RCC 7860 (cell line): ENCODE measurements around the gene C1orf21.

Source experiments
- DNase-seq: peaks from one replicate; pipeline ENCODE4 v3.0.0-alpha.2; 2015; ENCODE audit warnings: low spot score
- FAIRE-seq: peaks from 2 replicates; lab custom pipeline; 2012; peaks lifted over from hg19 to GRCh38; lab: Jason Lieb, UNC

The C1orf21 gene

DNA sequence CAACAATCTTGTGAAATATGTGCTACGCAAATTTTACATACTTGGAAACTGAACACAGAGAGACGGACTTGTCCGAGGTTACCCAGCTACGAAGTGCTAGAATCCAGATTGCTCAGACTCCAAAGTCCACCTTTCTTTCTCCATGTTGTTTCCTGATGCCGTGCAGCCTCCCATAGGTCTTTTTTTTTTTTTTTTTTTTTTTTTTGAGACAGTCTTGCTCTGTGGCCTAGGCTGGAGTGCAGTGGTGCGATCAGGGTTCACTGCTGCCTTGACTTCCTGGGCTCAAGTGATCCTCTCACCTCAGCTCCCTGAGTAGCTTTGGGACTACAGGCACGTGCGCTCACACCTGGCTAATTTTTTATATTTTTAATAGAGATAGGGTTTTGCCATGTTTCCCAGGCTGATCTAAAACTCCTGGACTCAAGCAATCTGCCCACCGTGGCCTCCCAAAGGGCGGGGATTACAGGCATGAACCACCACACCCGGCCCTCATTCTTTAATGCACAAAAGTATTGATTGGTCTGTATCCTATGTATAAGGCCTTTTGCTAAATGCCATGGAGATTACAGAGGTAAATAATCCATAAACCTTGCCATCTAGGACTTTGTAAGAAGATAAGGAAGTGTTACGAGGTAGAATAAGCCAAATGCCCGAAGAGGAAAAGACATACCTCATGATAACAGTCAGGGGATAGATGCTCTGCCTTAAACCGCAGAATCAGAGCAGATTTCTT, 92.8 kb downstream of the C1orf21 start:
- no peak for FAIRE-seq
- DNase-seq, result no peak

DNA sequence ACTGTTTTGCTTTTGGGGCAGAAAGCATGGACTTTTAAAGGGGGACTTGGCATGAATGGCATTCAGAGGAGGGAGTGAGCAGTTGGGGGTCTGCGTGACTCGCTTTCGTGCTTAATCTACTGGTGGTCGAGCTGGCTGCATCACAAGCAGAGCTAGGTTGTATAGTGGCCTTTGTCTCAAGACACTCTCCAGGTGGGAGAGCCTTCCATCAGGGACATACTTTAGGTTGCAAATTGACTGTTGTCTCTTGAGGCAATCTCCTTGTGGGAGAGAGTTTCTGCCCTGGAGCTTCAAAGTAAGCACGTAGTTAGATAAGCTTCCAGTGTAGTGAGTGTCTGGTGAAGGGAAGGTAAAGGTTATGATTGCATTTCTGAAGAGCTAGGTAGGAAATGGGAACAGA, 93.9 kb downstream of the C1orf21 start:
- FAIRE-seq, result no peak
- no peak for DNase-seq

DNA sequence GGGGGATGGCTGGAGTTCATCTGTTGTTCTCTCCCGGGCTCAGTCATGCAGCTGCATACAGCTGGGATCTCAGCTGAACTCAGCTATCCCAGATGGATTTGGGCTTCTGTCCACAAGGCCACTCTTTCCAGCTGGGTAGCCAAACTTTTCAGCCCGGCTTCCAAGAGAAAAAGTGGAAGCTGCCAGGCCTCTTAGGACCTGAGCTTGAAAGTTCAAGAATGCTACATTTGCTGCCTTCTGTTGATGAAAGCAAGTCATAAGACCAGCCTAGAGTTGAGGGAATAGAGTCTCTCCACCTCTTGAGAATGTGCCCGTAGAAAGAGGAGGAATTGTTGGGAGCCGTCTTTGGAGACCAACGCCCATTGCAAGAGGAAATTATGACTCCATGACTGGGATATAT, 95.3 kb downstream of the C1orf21 start:
- no peak for DNase-seq
- FAIRE-seq, result no peak

DNA sequence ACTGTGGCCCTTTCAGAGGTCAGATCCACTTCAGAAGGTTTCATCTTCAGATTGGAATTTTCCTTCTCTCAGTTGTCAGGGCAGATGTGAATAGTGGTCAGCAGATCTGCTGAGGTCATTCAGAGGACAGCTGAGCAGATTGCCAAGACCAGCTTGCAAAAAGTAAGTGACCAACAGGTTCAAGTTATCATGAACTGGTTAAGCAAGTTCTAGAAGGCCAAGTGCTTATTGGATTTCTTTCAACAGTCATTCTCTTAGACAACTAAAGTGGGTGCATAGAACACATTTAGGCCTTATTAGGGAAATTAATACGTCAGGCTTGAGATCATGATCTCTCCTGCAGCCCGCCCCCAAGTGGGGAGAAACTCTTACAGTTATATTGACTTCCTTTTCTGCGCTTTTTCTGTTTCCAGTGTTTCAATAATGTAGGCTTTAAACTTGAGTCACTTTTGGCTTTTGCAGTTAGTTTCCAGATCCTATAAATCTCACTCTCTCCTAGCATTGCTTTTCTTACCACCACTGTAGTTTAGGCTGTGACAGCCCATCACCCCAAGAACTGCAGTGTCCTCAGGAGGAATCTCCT, 96.4 kb downstream of the C1orf21 start:
- DNase-seq, result no peak
- FAIRE-seq, result no peak

DNA sequence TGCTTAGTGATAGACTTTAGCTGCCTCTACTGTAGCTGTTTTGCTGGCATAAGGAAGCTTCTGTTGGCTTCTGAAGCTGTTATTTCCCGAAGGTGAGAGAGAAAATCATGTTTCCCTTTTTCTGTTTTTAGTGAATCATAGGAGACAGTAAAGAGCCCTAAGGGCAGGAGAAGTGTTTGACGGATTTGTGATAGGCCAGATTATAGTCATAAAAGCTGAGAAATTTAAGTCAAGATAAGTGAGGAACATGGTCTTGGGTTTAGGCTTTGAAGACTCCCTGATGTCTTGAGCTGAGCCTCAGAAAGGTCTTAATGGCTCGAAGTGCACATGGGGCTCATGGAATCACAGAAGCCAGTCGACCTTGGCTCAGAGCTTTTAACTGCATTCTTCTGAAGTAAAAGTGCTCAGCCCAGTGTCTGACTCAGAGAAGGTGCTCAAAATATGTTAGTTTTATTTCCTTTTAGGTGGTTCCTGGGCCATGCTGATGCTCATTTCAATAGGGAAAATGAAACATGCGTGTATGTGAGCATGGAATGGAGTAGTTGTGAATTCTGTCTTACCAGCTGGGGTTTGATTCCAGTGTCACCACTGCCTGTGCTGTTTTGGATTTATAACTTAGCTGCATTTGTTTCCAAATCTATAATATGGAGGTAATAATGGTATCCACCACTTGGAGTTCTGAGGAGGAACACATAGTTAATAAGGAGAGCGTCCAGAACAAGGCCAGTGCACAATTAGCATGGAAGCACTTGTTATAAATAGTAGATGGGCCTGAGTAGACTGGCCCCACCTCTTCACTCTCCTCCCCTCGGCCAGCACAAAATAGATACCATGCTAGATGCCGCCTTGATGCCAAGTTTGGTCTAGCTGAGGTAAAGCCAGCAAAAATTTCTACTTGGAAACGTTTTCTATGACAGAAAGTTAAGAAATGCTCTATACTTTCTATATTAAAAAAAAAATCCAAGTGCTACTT, 99.2 kb downstream of the C1orf21 start:
- DNase-seq (no peak), FAIRE-seq (no peak)

DNA sequence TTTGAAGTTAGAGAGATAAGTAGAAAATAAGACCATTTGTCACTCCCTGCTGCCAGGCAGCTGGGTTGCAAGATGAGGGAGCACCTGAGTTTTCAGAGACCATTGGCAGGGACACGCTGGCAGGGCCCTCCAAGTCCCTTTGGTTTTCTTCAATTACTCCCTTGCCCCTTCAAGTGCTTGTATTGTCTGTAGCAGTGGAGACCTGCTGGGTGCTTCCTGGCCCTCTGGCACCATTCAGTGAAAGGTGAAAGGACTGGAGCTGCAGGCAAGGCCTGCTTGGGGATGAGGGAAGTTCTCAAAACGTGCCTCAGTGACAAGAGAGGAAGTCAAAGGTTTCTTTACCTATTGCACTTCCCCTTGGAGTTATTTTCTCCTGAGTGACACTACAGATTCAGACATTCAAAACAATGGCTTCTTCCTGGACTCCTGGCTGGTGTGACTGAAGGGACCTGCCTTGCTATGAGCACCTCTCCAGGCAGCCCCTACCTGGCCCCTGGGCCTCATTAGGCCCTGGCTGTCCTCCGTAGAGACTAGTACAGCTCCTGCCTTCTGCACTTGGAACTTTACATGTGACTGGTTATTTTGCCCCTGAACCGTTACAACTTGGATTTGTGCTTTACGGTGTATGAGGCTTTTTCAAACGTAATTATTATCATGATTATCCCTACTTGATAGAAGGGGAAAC, 100.1 kb downstream of the C1orf21 start:
- no peak for FAIRE-seq
- DNase-seq, result no peak

DNA sequence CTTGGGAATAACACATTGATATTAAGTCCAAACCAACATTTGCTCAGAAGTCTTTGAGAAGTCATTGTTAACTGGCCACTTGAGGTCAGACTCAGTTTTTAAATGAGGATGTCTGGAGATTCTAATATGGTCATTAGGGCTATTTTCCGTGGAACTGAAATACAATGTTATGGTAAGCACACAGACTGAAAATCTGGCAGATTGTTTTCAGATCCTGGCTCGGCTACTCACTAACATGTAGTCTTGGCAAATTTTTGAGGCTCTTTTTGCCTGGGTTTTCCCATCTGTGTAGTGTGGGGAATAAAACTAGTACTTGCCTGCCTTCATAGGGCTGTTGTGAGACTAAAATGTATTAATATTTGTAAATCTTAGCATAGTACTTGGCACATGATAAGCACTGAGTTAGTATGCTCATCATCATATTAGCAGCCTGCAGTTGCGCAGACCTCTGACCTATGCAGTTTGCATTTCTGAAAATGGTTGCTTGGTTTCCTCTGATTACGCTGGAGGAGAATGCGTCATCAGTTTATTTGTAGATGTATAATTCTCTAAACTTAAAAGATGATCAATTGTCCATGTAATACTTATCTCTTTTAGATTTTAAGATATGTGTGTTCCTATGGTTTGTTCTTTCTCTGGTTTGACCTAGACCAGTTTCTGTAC, 100.8 kb downstream of the C1orf21 start:
- DNase-seq (no peak), FAIRE-seq (no peak)

DNA sequence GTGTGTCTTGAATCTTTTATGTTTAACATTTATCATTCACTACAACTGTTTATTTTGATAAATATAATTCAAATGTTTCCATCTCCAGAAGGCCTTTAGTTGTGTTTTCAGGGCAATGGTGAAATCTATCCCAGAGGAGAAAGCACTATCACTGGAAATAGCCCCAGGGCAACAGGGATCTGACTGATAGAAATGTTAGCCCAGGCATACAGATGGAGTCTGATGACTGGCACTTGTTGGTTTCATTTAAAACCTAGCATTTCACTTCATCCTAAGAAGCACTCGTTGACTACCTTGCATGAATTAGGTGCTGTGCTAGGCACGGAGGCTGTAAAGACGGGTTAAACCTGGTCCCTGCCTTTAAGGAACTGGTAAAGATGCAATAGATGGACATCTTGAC, 103.1 kb downstream of the C1orf21 start:
- no peak for FAIRE-seq

DNA sequence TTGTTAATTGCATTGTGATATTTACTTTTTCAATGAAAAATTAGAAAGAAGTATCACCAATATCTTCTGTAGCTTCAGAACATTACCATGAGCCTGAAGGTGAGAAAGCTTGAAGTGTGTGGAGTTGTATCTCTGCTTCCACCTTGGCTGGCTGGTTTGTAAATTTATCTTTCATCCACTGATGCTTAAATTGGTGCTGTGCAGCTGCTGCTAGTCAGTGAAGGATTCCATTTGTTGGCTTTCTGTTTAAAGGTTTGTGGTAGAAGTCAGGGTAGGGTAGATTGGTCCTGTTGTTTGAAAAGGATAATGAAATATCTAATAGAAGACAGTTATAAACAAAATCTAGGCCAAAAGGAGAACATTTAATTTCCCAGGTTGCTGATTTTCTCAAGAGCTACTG, 105.7 kb downstream of the C1orf21 start:
- no peak for DNase-seq
- FAIRE-seq, result no peak

More for the DNA sequence above, 103.1 kb downstream of the C1orf21 start:
- DNase-seq, result no peak

DNA sequence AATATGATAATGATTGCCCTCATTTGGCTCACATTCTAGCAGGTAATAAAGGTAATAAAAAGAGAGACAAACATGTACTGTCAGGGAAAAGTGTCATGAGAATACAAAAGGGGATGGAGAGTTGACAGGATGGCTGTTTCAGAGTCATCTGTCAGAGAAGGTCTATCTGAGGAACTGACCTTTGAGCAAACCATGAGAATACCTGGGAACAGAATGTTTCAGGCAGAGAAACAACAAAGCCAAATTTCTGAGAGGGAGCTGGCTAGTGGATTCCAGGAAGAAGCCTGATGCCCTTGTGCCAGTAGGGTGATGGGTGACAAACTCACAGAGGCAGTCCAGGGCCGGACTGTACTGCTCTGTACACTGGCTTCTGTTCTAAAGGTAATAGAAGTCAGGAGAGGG, 107.2 kb downstream of the C1orf21 start:
- FAIRE-seq (no peak), DNase-seq (no peak)

DNA sequence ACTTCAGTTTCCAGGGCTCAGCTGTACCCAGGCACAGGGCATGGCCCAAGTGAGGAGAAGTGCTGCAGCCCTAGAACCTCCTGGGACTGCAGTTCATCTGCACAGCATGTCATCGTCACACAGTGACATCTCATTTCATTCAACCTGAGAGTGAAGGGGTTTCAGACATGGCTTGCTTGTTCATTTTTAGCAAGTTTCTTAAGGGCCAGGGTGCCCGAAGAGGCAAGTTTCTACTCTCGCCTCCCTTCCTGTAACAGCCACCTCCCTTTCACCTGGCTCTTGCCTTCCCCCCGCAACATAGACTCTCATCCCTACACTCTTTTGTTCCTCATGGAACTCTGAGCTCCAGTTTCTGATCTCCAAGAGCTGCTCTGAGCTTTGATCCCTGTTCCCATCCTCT, 108.1 kb downstream of the C1orf21 start:
- FAIRE-seq (no peak), DNase-seq (no peak)

DNA sequence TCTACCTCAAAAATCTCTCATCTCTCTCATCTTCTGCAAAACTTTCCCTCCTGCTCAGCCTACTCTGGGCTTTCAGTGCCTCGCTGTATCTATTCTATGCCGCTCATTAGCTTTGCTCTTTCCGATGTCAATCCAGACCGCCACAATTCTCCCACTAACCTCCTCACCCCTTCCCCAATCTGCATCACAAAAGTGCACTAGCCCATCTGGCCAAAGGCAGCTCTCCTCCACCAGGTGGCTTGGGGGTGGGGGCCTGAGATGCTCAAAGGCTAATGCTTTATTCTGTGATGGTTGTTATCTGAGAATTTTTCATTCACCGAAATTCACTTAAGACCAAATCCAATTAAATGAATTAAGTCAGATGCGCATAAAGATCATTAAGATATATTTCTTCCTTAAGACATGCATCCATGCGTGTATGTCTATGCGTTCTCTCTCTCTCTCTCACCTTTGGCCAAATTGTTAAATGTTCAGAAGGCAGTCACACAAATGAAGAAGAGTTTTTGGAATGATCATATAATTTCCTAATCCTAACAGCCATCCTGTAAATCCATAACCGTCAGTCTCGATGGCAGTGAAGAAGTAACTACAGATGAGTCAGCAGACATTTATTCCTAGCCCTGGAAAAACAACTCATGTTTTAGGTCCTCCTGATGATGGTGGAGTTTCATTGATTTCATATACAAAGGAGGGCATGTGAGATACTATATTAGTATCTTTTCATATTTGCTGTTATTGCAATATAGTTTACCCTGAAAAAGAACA, 111.3 kb downstream of the C1orf21 start:
- FAIRE-seq (no peak), DNase-seq (no peak)

DNA sequence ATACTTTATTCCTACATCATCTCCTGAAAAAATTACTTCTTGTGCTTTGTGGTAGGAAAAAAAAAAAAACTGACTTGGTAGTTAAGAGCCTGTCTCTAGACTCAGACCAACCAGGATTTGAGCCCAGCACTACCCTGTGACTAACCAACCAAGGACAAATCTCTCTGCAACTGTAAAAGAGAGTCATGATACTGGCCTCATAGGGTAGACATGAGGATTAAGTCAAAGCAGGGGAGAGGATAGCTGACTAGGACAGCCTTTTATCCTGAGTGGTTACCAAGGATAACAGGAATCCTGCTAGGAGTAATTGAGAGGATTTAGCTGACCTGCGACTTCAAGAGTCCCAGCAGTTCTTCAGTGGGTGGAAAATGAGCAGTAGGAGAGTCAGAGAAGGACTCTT, 112.8 kb downstream of the C1orf21 start:
- no peak for DNase-seq
- FAIRE-seq, result no peak

DNA sequence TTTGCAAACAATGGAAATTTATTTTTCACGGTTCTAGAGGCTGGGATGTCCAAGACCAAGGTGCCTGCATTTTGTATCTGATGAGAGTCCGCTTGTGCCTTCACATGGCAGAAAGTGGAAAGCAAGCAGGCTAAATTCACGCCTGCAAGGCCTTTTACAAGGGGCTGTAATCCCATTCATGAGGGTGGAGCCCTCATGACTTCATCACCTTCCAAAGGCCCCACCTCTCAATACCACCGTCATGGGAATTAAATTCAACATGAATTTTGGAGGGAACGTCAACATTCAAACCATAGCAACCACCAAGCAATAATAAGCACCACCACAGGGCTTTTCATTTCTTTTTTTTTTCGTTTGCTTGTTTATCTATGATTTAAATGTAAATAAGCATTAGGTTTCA, 115.3 kb downstream of the C1orf21 start:
- DNase-seq (no peak), FAIRE-seq (no peak)

DNA sequence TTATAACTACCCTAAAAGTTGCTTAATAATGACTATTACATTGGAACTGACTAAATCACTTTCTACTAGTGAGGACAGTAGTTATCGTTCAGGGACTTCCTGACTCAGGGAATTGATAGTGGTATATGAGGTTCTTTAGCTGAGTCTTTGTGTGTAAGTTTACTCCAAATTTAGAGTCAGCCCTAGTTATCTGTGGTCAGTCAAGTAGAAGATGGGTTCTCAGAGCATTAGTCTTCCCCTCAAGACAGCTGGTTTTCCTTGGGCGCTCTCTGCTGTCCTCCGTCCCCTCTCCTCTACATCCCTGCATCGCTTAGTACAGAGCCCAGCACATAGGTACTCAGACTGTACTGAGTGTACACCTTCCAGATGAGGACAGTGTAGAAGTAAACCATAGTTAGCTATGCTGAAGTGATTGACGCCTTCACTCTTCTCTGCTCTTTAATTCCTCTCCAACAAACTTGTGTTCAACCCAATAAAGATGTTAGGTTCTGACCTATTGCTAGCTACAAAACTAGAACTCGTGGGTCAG, 116.5 kb downstream of the C1orf21 start:
- DNase-seq (no peak), FAIRE-seq (no peak)

DNA sequence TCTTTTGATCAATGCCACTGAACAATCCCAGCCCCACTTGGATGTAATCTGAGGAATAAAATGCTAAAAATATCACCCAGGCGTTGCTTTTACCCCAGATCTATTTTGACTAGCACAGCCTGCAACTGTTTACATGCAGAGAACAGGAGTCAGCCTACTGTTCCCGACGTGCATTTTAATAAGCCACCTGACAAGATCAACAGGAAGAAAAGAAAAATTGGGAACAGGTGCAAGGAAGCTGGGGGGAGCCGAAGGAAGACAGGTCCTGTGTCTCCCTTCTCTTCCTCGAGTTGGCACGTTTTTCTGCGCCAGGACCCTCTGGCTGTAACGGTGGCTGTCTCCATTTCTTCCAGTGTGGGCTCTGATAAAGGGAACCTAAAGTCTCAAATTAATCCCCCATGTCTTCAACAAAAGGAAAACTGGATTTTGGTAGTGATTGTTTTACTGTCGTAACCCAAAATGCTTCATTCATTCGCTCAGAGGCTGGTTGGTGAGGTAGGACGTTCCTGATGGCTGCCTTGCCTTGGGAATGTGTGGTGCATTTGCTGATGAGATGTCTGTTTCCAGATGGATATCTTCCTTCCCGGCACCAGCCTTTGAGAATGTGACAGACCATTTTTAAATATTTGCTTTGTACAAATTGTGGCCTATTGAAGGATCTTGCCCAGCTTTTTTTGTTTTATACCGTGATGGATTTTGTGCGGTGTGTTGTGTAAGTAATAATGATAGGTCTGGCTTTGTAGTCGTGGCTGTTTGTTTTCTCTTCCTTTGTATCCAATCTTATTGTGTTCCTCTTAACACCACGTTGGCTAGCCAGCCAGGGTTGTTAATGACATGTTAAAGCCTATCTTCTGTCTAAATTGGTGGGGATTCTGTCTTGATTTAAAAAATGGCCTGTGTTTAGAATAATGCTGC, 117.5 kb downstream of the C1orf21 start:
- no peak for DNase-seq

DNA sequence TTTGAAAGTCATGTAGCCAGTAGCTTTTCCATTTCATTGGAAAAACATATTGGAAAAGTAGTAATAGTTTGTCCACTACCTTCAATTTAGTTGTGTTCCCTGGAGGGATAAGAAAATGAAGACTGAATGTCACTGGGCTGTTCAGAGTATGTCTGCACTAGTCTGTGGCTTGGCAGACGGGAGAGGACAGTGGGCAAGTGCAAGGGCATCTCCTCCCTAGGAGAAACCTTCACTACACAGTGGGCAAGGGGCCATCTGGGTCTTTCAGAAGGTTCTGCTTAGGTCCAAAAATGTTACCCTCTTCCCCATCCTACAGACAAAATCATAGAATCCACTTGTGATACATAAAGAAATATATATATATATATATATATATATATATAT, 118.1 kb downstream of the C1orf21 start:
- no peak for DNase-seq
- no peak for FAIRE-seq

More for the DNA sequence above, 117.5 kb downstream of the C1orf21 start:
- FAIRE-seq, result no peak

DNA sequence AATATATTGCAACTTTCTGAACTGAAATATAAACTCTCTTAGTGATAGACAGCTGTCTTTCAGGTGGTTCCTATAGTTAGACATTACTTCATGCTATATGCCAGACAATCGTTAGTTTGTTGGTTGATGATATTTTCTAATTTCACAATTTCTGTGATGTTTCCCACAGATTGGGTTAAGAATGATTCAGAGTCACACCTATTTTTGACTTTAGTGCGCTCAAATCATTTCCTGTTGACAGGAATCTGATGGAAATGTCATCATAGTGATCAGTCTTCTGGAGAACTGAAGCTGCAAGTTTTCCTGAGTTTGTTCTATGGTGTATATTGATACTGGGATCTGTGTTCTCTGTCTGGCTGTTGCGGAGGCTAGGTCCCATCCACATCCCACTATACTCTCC, 119.7 kb downstream of the C1orf21 start:
- DNase-seq (no peak), FAIRE-seq (no peak)

DNA sequence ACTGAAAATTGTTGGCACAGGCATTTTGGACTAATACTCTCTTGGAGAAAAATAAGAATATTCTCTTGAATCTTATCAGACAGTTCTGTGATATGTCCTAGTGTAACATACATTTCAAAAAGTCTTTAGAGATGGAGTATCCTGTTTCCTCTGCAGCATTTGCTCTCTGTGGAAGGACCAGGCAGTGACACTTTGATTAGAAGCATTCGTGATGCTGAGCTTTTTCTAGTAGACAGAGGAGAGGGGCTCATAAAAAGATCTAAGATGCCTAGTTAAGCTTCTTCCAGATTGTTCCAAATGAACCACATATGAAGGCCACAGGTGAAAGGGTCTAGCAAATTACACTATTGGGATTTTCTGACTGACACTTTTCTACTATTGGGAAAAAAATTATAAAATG, 120.3 kb downstream of the C1orf21 start:
- no peak for FAIRE-seq
- no peak for DNase-seq
